HG03378 (cell line): ENCODE results near the gene ZNHIT2.

Source experiments
- ATAC-seq: cut with Tn5 transposase; IDR thresholded peaks from one replicate; pipeline ENCODE4 v1.9.1; 2021; ENCODE audit warnings: mild to moderate bottlenecking, moderate library complexity; ENCODE audit not compliant: unreplicated experiment

The ZNHIT2 gene

GRCh38 chr11:65107078-65107477, 10.4 kb downstream of the ZNHIT2 start:
- no peak for ATAC-seq

- ATAC-seq: no peak
Measured at GRCh38 chr11:65104628-65105027, 12.9 kb downstream of the ZNHIT2 start.

GRCh38 chr11:65103476-65103875, 14.0 kb downstream of the ZNHIT2 start:
- ATAC-seq: no peak

- no peak for ATAC-seq
Measured at GRCh38 chr11:65102142-65103095, 15.1 kb downstream of the ZNHIT2 start.

- ATAC-seq: no peak
Measured at GRCh38 chr11:65100674-65101350, 16.7 kb downstream of the ZNHIT2 start.

- ATAC-seq: no peak
Measured at GRCh38 chr11:65096926-65097325, 20.6 kb downstream of the ZNHIT2 start.

GRCh38 chr11:65095974-65096806, 21.3 kb downstream of the ZNHIT2 start, which contains the start of gene VPS51:
VPS51 (plus strand) TSS chr11:65096214; CDS start chr11:65096251, 37 bp downstream.
- ATAC-seq: peak; percentile 75

- no peak for ATAC-seq
Measured at GRCh38 chr11:65095427-65095826, 22.1 kb downstream of the ZNHIT2 start.

GRCh38 chr11:65090628-65091027, 26.9 kb downstream of the ZNHIT2 start:
- ATAC-seq: no peak

GRCh38 chr11:65089621-65090020, 27.9 kb downstream of the ZNHIT2 start:
- no peak for ATAC-seq

GRCh38 chr11:65087827-65088226, 29.7 kb downstream of the ZNHIT2 start:
- no peak for ATAC-seq

GRCh38 chr11:65087216-65087615, 30.3 kb downstream of the ZNHIT2 start:
- ATAC-seq: no peak

- no peak for ATAC-seq
Measured at GRCh38 chr11:65086809-65087208, 30.7 kb downstream of the ZNHIT2 start.

- no peak for ATAC-seq
Measured at GRCh38 chr11:65085446-65085845, 32.1 kb downstream of the ZNHIT2 start.

- peak; percentile 2 for ATAC-seq
Measured at GRCh38 chr11:65084598-65085375, 32.7 kb downstream of the ZNHIT2 start.

GRCh38 chr11:65083834-65084597, 33.5 kb downstream of the ZNHIT2 start, which contains the start of the genes CDCA5 and ZFPL1:
CDCA5 (minus strand) TSS chr11:65084040; CDS start chr11:65083978, 62 bp downstream.
ZFPL1 (plus strand) TSS chr11:65084222; CDS start chr11:65084699, 477 bp downstream.
- ATAC-seq: peak; percentile 61

GRCh38 chr11:65083134-65083833, 34.2 kb downstream of the ZNHIT2 start:
- peak; percentile 9 for ATAC-seq

GRCh38 chr11:65078786-65079342, 38.6 kb downstream of the ZNHIT2 start:
- ATAC-seq: no peak
